ENCODE measurements around the gene HOXA9. TPM values are rescaled to one million over a fixed set of nuclear protein-coding genes. Genes with fewer than 3 reads are reported as not detected.

Gene HOXA9
- total RNA-seq, 1 donor from 2014 or later: 1.2 TPM

GRCh38 chr7:27211764-27212204, 46.4 kb upstream of the HOXA9 start:
- Histone ChIP-seq H3K4me3 (no peak overlapping the region), H3K36me3 (no peaks in the 10 kb centered on the region), H3K27me3 (peaks cover 88% of the 10 kb centered on the region), H3K27ac (no peak overlapping the region), H3K4me1 (peaks cover 12% of the 10 kb centered on the region), H3K9me3 (no peaks in the 10 kb centered on the region)
- ATAC-seq: no peak
- intact Hi-C loops (cut with DNase I): no loop called here
- TF ChIP-seq CTCF (IDR thresholded peaks at IDR 0.05): no peak
- no peak for DNase-seq

- Histone ChIP-seq H3K27me3 (peaks cover 88% of the 10 kb centered on the region), H3K36me3 (no peaks in the 10 kb centered on the region), H3K4me3 (no peak overlapping the region), H3K4me1 (peaks cover 12% of the 10 kb centered on the region), H3K9me3 (no peaks in the 10 kb centered on the region), H3K27ac (no peak overlapping the region)
- no peak for ATAC-seq
- no peak for DNase-seq
- intact Hi-C loops (cut with DNase I): no loop called here
- TF ChIP-seq CTCF (IDR thresholded peaks at IDR 0.05): no peak
Measured at GRCh38 chr7:27211084-27211446, 45.7 kb upstream of the HOXA9 start.

- intact Hi-C loops (cut with DNase I): no loop called here
- ATAC-seq: peak; percentile 69
- H3K36me3 ChIP-seq: no peaks in the 10 kb centered on the region
- no peak overlapping the region for H3K27ac ChIP-seq
- peaks cover 13% of the 10 kb centered on the region for H3K4me1 ChIP-seq
- peaks cover 92% of the 10 kb centered on the region for H3K27me3 ChIP-seq
- H3K4me3 ChIP-seq: no peak overlapping the region
- TF ChIP-seq CTCF (IDR thresholded peaks at IDR 0.05): peak; percentile 80
- no peak for DNase-seq
- H3K9me3 ChIP-seq: no peaks in the 10 kb centered on the region
Measured at GRCh38 chr7:27210441-27211083, 45.2 kb upstream of the HOXA9 start.

- H3K4me1 ChIP-seq: peaks cover 19% of the 10 kb centered on the region
- TF ChIP-seq CTCF (IDR thresholded peaks at IDR 0.05): no peak
- intact Hi-C loops (cut with DNase I): loop anchor here (10.0 kb wide), 2 partner anchors 365 to 705 kb away; no protein-coding TSS in a partner anchor
- H3K9me3 ChIP-seq: no peaks in the 10 kb centered on the region
- H3K4me3 ChIP-seq: no peak overlapping the region
- no peak overlapping the region for H3K27ac ChIP-seq
- H3K36me3 ChIP-seq: no peaks in the 10 kb centered on the region
- no peak for DNase-seq
- ATAC-seq: no peak
- H3K27me3 ChIP-seq: peaks cover 98% of the 10 kb centered on the region
Measured at GRCh38 chr7:27209933-27210440, 44.6 kb upstream of the HOXA9 start.

- Histone ChIP-seq H3K9me3 (no peaks in the 10 kb centered on the region), H3K27ac (no peak overlapping the region), H3K27me3 (peaks cover 99% of the 10 kb centered on the region), H3K4me1 (peaks cover 22% of the 10 kb centered on the region), H3K4me3 (no peak overlapping the region), H3K36me3 (no peaks in the 10 kb centered on the region)
- intact Hi-C loops (cut with DNase I): loop anchor here (10.0 kb wide), 2 partner anchors 366 to 706 kb away; no protein-coding TSS in a partner anchor
- ATAC-seq (no peak), DNase-seq (no peak)
- TF ChIP-seq CTCF (IDR thresholded peaks at IDR 0.05): no peak
Measured at GRCh38 chr7:27208998-27209397, 43.7 kb upstream of the HOXA9 start.

Measured in upper lobe of right lung (tissue), 1 donor.